ENCODE data around the gene EIF4E2. TPM values are rescaled to one million over a fixed set of nuclear protein-coding genes. Genes with fewer than 3 reads are reported as not detected.
A peak's percentile ranks its signal among the peaks of the same experiment; 100 is the strongest.

Gene EIF4E2
- total RNA-seq, 1 donor from 2014 or later: 39.0 TPM

GRCh38 chr2:232611061-232611460 lies 60.6 kb downstream of the EIF4E2 start:
- DNase-seq (ENCODE audit: missing footprints) (no peak), ATAC-seq (no peak)
- intact Hi-C loops (cut with DNase I): no loop called here

- DNase-seq (ENCODE audit: missing footprints): peak; percentile 79
- intact Hi-C loops (cut with DNase I): no loop called here
Observed at GRCh38 chr2:232611559-232612218, 61.2 kb downstream of the EIF4E2 start.

GRCh38 chr2:232613538-232614134 lies 63.1 kb downstream of the EIF4E2 start:
- DNase-seq (ENCODE audit: missing footprints) (no peak), ATAC-seq (no peak)
- intact Hi-C loops (cut with DNase I): no loop called here

More at GRCh38 chr2:232611559-232612218, 61.2 kb downstream of the EIF4E2 start:
- peak; percentile 70 for ATAC-seq

GRCh38 chr2:232615339-232615738 lies 64.8 kb downstream of the EIF4E2 start:
- ATAC-seq (no peak), DNase-seq (ENCODE audit: missing footprints) (no peak)
- intact Hi-C loops (cut with DNase I): no loop called here

Other genes starting within 250 kb of the EIF4E2 start
- gene ALPP, start 171.9 kb upstream of the EIF4E2 start, total RNA-seq: not detected
- not detected for gene ALPG, start 143.8 kb upstream of the EIF4E2 start, total RNA-seq
- gene ALPI, start 94.5 kb upstream of the EIF4E2 start, total RNA-seq: not detected
- not detected for gene ECEL1, start 62.9 kb upstream of the EIF4E2 start, total RNA-seq
- 0.11 TPM for gene PRSS56, start 30.3 kb upstream of the EIF4E2 start, total RNA-seq
- not detected for gene CHRND, start 24.5 kb upstream of the EIF4E2 start, total RNA-seq
- not detected for gene CHRNG, start 11.0 kb upstream of the EIF4E2 start, total RNA-seq
- 2.0 TPM for gene TIGD1, start 132 bp upstream of the EIF4E2 start, total RNA-seq
- gene EFHD1, start 82.9 kb downstream of the EIF4E2 start, total RNA-seq: 26.3 TPM
- gene GIGYF2, start 146.6 kb downstream of the EIF4E2 start, total RNA-seq: 57.2 TPM
- gene KCNJ13, start 225.9 kb downstream of the EIF4E2 start, total RNA-seq: not detected